GM23338 (cell line): ENCODE measurements around the gene KRTAP5-10. TPM values are rescaled to one million over a fixed set of nuclear protein-coding genes. Genes with fewer than 3 reads are reported as not detected.

ENCODE experiments used
- ATAC-seq: fragments of 200-7000 bp; cut with Tn5 transposase; 3 replicates; pipeline ENCODE4 v1.9.1; 2020
- DNase-seq: peaks from one replicate; pipeline ENCODE4 v3.0.0-alpha.2; 2015; ENCODE audit warnings: low spot score
- H2AFZ ChIP-seq: fragments of 200-600 bp; sonication (generic); 2 replicates; pipeline ENCODE4 v1.8.0; 2016; ENCODE audit warnings: antibody characterized with exemption, mild to moderate bottlenecking, moderate library complexity
- H3F3A ChIP-seq: fragments of 200-600 bp; sonication (generic); replicated peaks from 2 replicates; pipeline ENCODE4 v1.8.0; 2017; ENCODE audit warnings: antibody characterized with exemption, mixed run types, low read depth
- H3K27ac ChIP-seq: fragments of 200-600 bp; sonication (generic); 2 replicates; pipeline ENCODE4 v1.6.1; 2016; ENCODE audit warnings: low read depth
- H3K27me3 ChIP-seq: fragments of 200-600 bp; sonication (generic); 2 replicates; pipeline ENCODE4 v1.8.0; 2016; ENCODE audit warnings: mild to moderate bottlenecking, mixed run types, moderate library complexity; ENCODE audit not compliant: insufficient read depth
- H3K36me3 ChIP-seq: fragments of 200-600 bp; sonication (generic); 2 replicates; pipeline ENCODE4 v1.8.0; 2016; ENCODE audit warnings: mild to moderate bottlenecking; ENCODE audit not compliant: insufficient read depth
- H3K4me1 ChIP-seq: fragments of 200-600 bp; sonication (generic); 2 replicates; pipeline ENCODE4 v1.8.0; 2016; ENCODE audit warnings: mild to moderate bottlenecking, moderate library complexity; ENCODE audit not compliant: insufficient read depth
- H3K4me2 ChIP-seq: fragments of 200-600 bp; sonication (generic); 2 replicates; pipeline ENCODE4 v1.7.1; 2017; ENCODE audit warnings: mixed run types
- H3K4me3 ChIP-seq: fragments of 200-600 bp; sonication (generic); 2 replicates; pipeline ENCODE4 v1.6.1; 2016; ENCODE audit warnings: mixed run types
- H3K79me2 ChIP-seq: fragments of 200-600 bp; sonication (generic); replicated peaks from 2 replicates; pipeline ENCODE4 v1.8.0; 2017; ENCODE audit warnings: mild to moderate bottlenecking; ENCODE audit not compliant: insufficient read depth
- H3K9me2 ChIP-seq: fragments of 200-600 bp; sonication (generic); 2 replicates; pipeline ENCODE4 v1.8.0; 2017; ENCODE audit not compliant: insufficient read depth
- H4K20me1 ChIP-seq: fragments of 200-600 bp; sonication (generic); replicated peaks from 2 replicates; pipeline ENCODE4 v1.8.0; 2017; ENCODE audit warnings: mild to moderate bottlenecking; ENCODE audit not compliant: insufficient read depth
- H3K27ac Mint-ChIP-seq: 2 replicates; pipeline ENCODE4 v1.8.0; 2020; ENCODE audit warnings: inconsistent platforms, mild to moderate bottlenecking, moderate library complexity, mixed read lengths
- H3K27me3 Mint-ChIP-seq: 3 replicates; pipeline ENCODE4 v1.8.0; 2022; ENCODE audit warnings: low read depth, mild to moderate bottlenecking, moderate library complexity, mixed read lengths, inconsistent platforms; ENCODE audit not compliant: insufficient read depth, poor library complexity
- H3K36me3 Mint-ChIP-seq: 3 replicates; pipeline ENCODE4 v1.8.0; 2021; ENCODE audit warnings: low read depth, mild to moderate bottlenecking, inconsistent platforms, moderate library complexity, mixed read lengths
- H3K4me1 Mint-ChIP-seq: 3 replicates; pipeline ENCODE4 v1.8.0; 2020; ENCODE audit warnings: mild to moderate bottlenecking, inconsistent platforms, mixed read lengths
- H3K4me3 Mint-ChIP-seq: 3 replicates; pipeline ENCODE4 v1.8.0; 2021; ENCODE audit warnings: moderate library complexity, mild to moderate bottlenecking, inconsistent platforms, mixed read lengths
- H3K9me3 Mint-ChIP-seq: 3 replicates; pipeline ENCODE4 v1.8.0; 2020; ENCODE audit warnings: moderate library complexity, mild to moderate bottlenecking, inconsistent platforms, mixed read lengths
- CREB1 ChIP-seq: fragments of 250-450 bp; sonication (Bioruptor Pico); IDR thresholded peaks from 2 replicates; pipeline ENCODE4 v1.5.0; 2020; ENCODE audit warnings: low read depth, mild to moderate bottlenecking, moderate library complexity
- EZH2 ChIP-seq: fragments of 200-600 bp; sonication (generic); IDR thresholded peaks from one replicate; pipeline ENCODE4 v1.8.0; 2017; ENCODE audit warnings: antibody characterized with exemption, mild to moderate bottlenecking, low read depth; ENCODE audit not compliant: unreplicated experiment
- EZH2phosphoT487 ChIP-seq: fragments of 200-600 bp; sonication (generic); IDR thresholded peaks from one replicate; pipeline ENCODE4 v1.8.1; 2018; ENCODE audit warnings: antibody characterized with exemption; ENCODE audit not compliant: unreplicated experiment
- NANOG ChIP-seq: IDR thresholded peaks from 2 replicates; pipeline ENCODE4 v1.6.1; 2016; ENCODE audit warnings: antibody characterized with exemption, borderline replicate concordance
- POLR2AphosphoS5 ChIP-seq: IDR thresholded peaks from 2 replicates; pipeline ENCODE4 v1.6.1; 2016; ENCODE audit warnings: antibody characterized with exemption, low read depth
- STAT1 ChIP-seq: IDR thresholded peaks from one replicate; pipeline ENCODE4 v1.6.1; 2016; ENCODE audit warnings: antibody characterized with exemption; ENCODE audit not compliant: unreplicated experiment
- ZNF114 ChIP-seq: fragments of 250-450 bp; sonication (Bioruptor Pico); IDR thresholded peaks from 2 replicates; pipeline ENCODE4 v1.5.0; 2020; ENCODE audit warnings: mild to moderate bottlenecking, moderate library complexity
- ZNF331 ChIP-seq: fragments of 250-450 bp; sonication (Bioruptor Pico); IDR thresholded peaks from 2 replicates; pipeline ENCODE4 v1.5.0; 2020; ENCODE audit warnings: low read depth, mild to moderate bottlenecking, moderate library complexity
- polyA plus RNA-seq: library from polyadenylated mRNA; unstranded; fragments of >200 nt; fragmentation: Nextera tagmentation; extraction: Ambion mirVana; gene quantifications from 2 replicates; pipeline ENCODE4 v1.2.1, GENCODE V29; 2016
- total RNA-seq: library from RNA; depleted of rRNA; stranded (reverse); fragments of >200 nt; shearing (Covaris generic); gene quantifications from 2 replicates; pipeline ENCODE4 v1.2.3, GENCODE V29; 2014
- TF ChIP-seq, protein P1 (sequence below): IDR thresholded peaks from one replicate; pipeline ENCODE4 v1.6.1; 2018; ENCODE audit warnings: antibody characterized with exemption; ENCODE audit not compliant: unreplicated experiment
- TF ChIP-seq, protein P2 (sequence below): fragments of 250-450 bp; sonication (Bioruptor Pico); IDR thresholded peaks from 2 replicates; pipeline ENCODE4 v1.5.0; 2020; ENCODE audit warnings: mild to moderate bottlenecking, moderate library complexity
- TF ChIP-seq, protein P3 (sequence below), 2 experiments: fragments of 200-600 bp in 1 of 2; sonication (generic) in 1 of 2; conservative IDR thresholded peaks; 2 replicates each; pipeline versions ENCODE4 v1.5.1 to v1.6.1; 2016 to 2017; ENCODE audit warnings: antibody characterized with exemption in 2 of 2, low read depth in 2 of 2, mild to moderate bottlenecking in 2 of 2, moderate library complexity in 1 of 2

KRTAP5-10 gene
- total and polyA plus RNA-seq, 2 experiments from 2014 or later, result not detected

DNA sequence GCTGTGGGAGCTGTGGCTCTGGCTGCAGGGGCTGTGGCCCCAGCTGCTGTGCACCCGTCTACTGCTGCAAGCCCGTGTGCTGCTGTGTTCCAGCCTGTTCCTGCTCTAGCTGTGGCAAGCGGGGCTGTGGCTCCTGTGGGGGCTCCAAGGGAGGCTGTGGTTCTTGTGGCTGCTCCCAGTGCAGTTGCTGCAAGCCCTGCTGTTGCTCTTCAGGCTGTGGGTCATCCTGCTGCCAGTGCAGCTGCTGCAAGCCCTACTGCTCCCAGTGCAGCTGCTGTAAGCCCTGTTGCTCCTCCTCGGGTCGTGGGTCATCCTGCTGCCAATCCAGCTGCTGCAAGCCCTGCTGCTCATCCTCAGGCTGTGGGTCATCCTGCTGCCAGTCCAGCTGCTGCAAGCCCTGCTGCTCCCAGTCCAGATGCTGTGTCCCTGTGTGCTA lies 16.6 kb upstream of the KRTAP5-10 start:
- Mint-ChIP-seq H3K4me3 (no peak overlapping the region), H3K4me1 (peaks cover 17% of the 10 kb centered on the region), H3K27me3 (peaks cover 2% of the 10 kb centered on the region), H3K27ac (no peak overlapping the region), H3K36me3 (peaks cover 9% of the 10 kb centered on the region; the same call in 2 of the 3 replicates), H3K9me3 (peaks cover 9% of the 10 kb centered on the region; the same call in 2 of the 3 replicates)
- Histone ChIP-seq H3K4me3 (no peak overlapping the region), H3K79me2 (no peaks in the 10 kb centered on the region), H3K27ac (no peak overlapping the region), H3K36me3 (no peaks in the 10 kb centered on the region), H3K4me1 (peaks cover 10% of the 10 kb centered on the region; the same call in 1 of the 2 replicates), H2AFZ (no peak overlapping the region), H3K4me2 (no peak overlapping the region), H3F3A (no peaks in the 10 kb centered on the region), H3K9me2 (peaks cover 6% of the 10 kb centered on the region; the same call in 1 of the 2 replicates), H3K27me3 (no peaks in the 10 kb centered on the region), H4K20me1 (no peaks in the 10 kb centered on the region)
- ATAC-seq, result no peak
- DNase-seq, result no peak
- TF ChIP-seq CREB1 (CRISPR knock-in tag) (no peak), EZH2 (no peak)

DNA sequence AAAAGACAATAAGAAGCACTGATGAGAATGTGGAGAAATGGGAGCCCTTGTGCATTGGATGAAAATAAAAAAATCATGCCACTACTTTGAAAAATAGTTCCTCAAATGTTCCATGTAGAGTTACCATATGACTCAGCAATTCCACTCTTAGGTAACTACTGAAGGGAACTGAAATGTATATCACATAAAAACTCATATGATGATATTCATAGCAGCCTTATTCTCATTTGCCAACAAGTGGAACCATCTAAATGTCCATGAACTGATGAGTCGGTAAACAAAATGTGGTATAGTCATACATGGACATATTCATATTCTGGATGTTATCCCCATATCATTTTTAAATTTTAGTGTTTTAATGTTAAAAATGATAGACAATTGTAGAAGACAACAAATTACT lies 13.7 kb upstream of the KRTAP5-10 start:
- no peak overlapping the region for H3K4me3 ChIP-seq
- Mint-ChIP-seq H3K4me1 (peaks cover 5% of the 10 kb centered on the region), H3K27me3 (peaks cover 2% of the 10 kb centered on the region), H3K9me3 (peaks cover under 1% of the 10 kb centered on the region; the same call in 2 of the 3 replicates), H3K36me3 (0 out of 3 replicates have a peak, but pooled peaks cover under 1% of the 10 kb centered on the region), H3K4me3 (no peak overlapping the region), H3K27ac (no peak overlapping the region)
- no peak overlapping the region for H3K4me2 ChIP-seq
- DNase-seq, result no peak
- H2AFZ ChIP-seq, result no peak overlapping the region
- no peaks in the 10 kb centered on the region for H3K27me3 ChIP-seq
- no peaks in the 10 kb centered on the region for H3K9me2 ChIP-seq
- H4K20me1 ChIP-seq, result no peaks in the 10 kb centered on the region
- H3K79me2 ChIP-seq, result no peaks in the 10 kb centered on the region
- H3F3A ChIP-seq, result no peaks in the 10 kb centered on the region
- no peak overlapping the region for H3K27ac ChIP-seq
- no peaks in the 10 kb centered on the region for H3K36me3 ChIP-seq
- H3K4me1 ChIP-seq, result no peaks in the 10 kb centered on the region
- ATAC-seq, result no peak
- TF ChIP-seq, protein P1, sequence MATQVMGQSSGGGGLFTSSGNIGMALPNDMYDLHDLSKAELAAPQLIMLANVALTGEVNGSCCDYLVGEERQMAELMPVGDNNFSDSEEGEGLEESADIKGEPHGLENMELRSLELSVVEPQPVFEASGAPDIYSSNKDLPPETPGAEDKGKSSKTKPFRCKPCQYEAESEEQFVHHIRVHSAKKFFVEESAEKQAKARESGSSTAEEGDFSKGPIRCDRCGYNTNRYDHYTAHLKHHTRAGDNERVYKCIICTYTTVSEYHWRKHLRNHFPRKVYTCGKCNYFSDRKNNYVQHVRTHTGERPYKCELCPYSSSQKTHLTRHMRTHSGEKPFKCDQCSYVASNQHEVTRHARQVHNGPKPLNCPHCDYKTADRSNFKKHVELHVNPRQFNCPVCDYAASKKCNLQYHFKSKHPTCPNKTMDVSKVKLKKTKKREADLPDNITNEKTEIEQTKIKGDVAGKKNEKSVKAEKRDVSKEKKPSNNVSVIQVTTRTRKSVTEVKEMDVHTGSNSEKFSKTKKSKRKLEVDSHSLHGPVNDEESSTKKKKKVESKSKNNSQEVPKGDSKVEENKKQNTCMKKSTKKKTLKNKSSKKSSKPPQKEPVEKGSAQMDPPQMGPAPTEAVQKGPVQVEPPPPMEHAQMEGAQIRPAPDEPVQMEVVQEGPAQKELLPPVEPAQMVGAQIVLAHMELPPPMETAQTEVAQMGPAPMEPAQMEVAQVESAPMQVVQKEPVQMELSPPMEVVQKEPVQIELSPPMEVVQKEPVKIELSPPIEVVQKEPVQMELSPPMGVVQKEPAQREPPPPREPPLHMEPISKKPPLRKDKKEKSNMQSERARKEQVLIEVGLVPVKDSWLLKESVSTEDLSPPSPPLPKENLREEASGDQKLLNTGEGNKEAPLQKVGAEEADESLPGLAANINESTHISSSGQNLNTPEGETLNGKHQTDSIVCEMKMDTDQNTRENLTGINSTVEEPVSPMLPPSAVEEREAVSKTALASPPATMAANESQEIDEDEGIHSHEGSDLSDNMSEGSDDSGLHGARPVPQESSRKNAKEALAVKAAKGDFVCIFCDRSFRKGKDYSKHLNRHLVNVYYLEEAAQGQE, result no peak
- TF ChIP-seq STAT1 (no peak), EZH2phosphoT487 (no peak), ZNF331 (no peak), NANOG (no peak), EZH2 (no peak), CREB1 (CRISPR knock-in tag) (no peak), POLR2AphosphoS5 (no peak), ZNF114 (CRISPR knock-in tag) (no peak)
- TF ChIP-seq, protein P2, sequence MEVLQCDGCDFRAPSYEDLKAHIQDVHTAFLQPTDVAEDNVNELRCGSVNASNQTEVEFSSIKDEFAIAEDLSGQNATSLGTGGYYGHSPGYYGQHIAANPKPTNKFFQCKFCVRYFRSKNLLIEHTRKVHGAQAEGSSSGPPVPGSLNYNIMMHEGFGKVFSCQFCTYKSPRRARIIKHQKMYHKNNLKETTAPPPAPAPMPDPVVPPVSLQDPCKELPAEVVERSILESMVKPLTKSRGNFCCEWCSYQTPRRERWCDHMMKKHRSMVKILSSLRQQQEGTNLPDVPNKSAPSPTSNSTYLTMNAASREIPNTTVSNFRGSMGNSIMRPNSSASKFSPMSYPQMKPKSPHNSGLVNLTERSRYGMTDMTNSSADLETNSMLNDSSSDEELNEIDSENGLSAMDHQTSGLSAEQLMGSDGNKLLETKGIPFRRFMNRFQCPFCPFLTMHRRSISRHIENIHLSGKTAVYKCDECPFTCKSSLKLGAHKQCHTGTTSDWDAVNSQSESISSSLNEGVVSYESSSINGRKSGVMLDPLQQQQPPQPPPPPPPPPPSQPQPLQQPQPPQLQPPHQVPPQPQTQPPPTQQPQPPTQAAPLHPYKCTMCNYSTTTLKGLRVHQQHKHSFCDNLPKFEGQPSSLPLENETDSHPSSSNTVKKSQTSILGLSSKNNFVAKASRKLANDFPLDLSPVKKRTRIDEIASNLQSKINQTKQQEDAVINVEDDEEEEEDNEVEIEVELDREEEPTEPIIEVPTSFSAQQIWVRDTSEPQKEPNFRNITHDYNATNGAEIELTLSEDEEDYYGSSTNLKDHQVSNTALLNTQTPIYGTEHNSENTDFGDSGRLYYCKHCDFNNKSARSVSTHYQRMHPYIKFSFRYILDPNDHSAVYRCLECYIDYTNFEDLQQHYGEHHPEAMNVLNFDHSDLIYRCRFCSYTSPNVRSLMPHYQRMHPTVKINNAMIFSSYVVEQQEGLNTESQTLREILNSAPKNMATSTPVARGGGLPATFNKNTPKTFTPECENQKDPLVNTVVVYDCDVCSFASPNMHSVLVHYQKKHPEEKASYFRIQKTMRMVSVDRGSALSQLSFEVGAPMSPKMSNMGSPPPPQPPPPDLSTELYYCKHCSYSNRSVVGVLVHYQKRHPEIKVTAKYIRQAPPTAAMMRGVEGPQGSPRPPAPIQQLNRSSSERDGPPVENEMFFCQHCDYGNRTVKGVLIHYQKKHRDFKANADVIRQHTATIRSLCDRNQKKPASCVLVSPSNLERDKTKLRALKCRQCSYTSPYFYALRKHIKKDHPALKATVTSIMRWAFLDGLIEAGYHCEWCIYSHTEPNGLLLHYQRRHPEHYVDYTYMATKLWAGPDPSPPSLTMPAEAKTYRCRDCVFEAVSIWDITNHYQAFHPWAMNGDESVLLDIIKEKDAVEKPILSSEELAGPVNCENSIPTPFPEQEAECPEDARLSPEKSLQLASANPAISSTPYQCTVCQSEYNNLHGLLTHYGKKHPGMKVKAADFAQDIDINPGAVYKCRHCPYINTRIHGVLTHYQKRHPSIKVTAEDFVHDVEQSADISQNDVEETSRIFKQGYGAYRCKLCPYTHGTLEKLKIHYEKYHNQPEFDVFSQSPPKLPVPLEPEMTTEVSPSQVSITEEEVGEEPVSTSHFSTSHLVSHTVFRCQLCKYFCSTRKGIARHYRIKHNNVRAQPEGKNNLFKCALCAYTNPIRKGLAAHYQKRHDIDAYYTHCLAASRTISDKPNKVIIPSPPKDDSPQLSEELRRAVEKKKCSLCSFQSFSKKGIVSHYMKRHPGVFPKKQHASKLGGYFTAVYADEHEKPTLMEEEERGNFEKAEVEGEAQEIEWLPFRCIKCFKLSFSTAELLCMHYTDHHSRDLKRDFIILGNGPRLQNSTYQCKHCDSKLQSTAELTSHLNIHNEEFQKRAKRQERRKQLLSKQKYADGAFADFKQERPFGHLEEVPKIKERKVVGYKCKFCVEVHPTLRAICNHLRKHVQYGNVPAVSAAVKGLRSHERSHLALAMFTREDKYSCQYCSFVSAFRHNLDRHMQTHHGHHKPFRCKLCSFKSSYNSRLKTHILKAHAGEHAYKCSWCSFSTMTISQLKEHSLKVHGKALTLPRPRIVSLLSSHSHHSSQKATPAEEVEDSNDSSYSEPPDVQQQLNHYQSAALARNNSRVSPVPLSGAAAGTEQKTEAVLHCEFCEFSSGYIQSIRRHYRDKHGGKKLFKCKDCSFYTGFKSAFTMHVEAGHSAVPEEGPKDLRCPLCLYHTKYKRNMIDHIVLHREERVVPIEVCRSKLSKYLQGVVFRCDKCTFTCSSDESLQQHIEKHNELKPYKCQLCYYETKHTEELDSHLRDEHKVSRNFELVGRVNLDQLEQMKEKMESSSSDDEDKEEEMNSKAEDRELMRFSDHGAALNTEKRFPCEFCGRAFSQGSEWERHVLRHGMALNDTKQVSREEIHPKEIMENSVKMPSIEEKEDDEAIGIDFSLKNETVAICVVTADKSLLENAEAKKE (CRISPR knock-in tag), result no peak
- TF ChIP-seq, protein P3, sequence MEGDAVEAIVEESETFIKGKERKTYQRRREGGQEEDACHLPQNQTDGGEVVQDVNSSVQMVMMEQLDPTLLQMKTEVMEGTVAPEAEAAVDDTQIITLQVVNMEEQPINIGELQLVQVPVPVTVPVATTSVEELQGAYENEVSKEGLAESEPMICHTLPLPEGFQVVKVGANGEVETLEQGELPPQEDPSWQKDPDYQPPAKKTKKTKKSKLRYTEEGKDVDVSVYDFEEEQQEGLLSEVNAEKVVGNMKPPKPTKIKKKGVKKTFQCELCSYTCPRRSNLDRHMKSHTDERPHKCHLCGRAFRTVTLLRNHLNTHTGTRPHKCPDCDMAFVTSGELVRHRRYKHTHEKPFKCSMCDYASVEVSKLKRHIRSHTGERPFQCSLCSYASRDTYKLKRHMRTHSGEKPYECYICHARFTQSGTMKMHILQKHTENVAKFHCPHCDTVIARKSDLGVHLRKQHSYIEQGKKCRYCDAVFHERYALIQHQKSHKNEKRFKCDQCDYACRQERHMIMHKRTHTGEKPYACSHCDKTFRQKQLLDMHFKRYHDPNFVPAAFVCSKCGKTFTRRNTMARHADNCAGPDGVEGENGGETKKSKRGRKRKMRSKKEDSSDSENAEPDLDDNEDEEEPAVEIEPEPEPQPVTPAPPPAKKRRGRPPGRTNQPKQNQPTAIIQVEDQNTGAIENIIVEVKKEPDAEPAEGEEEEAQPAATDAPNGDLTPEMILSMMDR (conservative IDR thresholded peaks at IDR 0.05; ENCODE audit: low read depth in 2 of 2), result no peak
